Lower leg skin (tissue), 4 donors: ENCODE data around the gene KRTAP5-6. TPM values are rescaled to one million over a fixed set of nuclear protein-coding genes. Genes with fewer than 3 reads are reported as not detected.

ENCODE experiments used
- DNase-seq, 2 donors: peaks; one replicate each; pipeline ENCODE4 v3.0.0-alpha.2; 2019; ENCODE audit warnings: low spot score in 2 of 2
- H3K4me3 ChIP-seq: fragments of 200-600 bp; sonication (generic); 2 replicates; pipeline ENCODE4 v1.5.1; 2017; ENCODE audit warnings: mild to moderate bottlenecking, low read depth; ENCODE audit not compliant: poor library complexity, severe bottlenecking
- POLR2A ChIP-seq, 2 donors: fragments of 450-650 bp; IDR thresholded peaks; one replicate each; pipeline ENCODE4 v1.6.1; 2016 to 2017; ENCODE audit warnings: antibody characterized with exemption in 2 of 2, mild to moderate bottlenecking in 1 of 2, moderate library complexity in 1 of 2
- WGBS, 2 donors: methylation state at CpG; one replicate each; pipeline ENCODE4 v1.1.5; 2018; 5-methylcytosine and 5-hydroxymethylcytosine counted together
- intact Hi-C: fragments of 100-400 bp; cut with DNase I; formaldehyde crosslinking; loops from one replicate; pipeline ENCODE4 v1.15.0; 2023; ENCODE audit warnings: low total_unique reads
- total RNA-seq, 4 donors: library from RNA; depleted of rRNA; stranded (reverse); fragments of >200 nt; gene quantifications; one replicate each; pipeline ENCODE4 v1.1.0, GENCODE V29; 2016
- TF ChIP-seq, protein P1 (sequence below), 3 donors: fragments of 450-650 bp; IDR thresholded peaks; one replicate each; pipeline ENCODE4 v1.5.1; 2016; ENCODE audit warnings: antibody characterized with exemption in 3 of 3, mild to moderate bottlenecking in 3 of 3, moderate library complexity in 2 of 3

The KRTAP5-6 gene
- total RNA-seq, 4 donors from 2014 or later: 6.7 TPM; not detected in 3

DNA sequence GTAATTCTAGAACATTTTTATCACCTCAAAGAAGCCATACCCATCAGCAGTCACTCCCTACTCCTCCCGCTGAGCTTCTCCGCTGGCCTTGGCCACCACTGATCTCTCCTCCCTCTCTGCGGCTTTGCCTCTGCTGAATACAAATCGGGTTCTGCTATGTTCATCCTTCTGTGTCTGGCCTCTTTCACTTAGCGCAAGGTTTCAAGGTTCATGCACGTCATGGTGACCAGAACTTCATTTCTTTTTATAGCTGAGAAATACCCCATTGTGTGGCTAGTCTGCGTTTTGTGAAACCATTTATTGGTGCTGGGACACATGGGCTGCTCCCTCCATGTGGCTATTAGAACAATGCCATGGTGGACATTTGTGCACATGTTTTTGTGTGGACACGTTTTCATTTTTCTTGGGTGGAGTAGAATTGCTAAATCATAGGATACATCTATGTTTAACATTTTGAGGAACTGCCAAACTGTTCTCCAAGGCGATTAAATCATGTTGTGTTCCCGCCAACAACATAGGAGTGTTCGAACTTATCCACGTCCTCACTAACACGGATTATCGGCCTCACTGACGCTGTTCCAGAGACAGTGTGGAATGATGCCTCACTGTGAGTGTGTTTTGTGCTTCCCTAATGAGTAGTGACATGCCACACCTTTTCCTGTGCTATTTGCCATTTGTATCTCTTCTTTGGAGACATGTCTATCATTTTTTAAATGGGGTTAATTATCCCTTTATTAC is 24.2 kb upstream of the KRTAP5-6 start:
- H3K4me3 ChIP-seq: no peak overlapping the region
- intact Hi-C loops: no loop called here
- peak in 1 of 2 donors; percentile 45 for DNase-seq
- TF ChIP-seq, protein P1, sequence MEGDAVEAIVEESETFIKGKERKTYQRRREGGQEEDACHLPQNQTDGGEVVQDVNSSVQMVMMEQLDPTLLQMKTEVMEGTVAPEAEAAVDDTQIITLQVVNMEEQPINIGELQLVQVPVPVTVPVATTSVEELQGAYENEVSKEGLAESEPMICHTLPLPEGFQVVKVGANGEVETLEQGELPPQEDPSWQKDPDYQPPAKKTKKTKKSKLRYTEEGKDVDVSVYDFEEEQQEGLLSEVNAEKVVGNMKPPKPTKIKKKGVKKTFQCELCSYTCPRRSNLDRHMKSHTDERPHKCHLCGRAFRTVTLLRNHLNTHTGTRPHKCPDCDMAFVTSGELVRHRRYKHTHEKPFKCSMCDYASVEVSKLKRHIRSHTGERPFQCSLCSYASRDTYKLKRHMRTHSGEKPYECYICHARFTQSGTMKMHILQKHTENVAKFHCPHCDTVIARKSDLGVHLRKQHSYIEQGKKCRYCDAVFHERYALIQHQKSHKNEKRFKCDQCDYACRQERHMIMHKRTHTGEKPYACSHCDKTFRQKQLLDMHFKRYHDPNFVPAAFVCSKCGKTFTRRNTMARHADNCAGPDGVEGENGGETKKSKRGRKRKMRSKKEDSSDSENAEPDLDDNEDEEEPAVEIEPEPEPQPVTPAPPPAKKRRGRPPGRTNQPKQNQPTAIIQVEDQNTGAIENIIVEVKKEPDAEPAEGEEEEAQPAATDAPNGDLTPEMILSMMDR (IDR thresholded peaks at IDR 0.05): no peak
- no peak for TF ChIP-seq POLR2A (IDR thresholded peaks at IDR 0.05)
- 57 to 62% methylated on average over 15 of the region's 15 CpGs for WGBS, 2 donors

DNA sequence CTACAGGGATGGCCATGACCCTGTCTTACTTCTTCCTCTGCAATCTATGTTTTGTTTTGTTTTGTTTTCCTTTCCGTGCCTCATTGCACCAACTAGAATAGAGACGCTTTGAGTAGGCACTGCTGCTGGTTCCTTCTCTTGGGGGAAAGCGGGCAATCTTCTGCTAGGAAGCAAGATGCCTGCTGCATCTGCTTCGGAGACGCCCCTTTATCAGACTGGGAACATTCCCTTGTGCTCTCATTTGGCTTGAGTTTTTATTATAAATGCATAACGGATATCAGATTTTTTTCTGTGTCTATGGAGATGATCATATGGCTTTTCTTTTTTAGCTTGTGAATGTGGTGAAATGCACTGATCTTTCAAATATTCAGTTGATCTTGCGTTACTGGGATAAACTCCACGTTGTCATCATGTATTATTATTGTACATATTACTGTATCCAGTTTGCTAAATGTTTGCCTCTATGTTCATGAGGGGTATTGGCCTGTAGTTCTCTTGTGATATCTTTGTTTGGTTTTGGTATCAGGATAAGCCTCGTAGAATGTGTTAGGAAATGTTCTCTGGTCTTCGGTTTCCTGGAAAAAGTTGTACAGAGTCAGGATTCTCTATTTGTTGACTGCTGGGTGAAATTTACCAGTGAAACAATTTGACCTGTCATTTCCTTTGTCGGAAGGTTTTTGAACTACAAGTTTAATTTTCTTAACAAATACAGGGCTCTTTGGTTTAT is 23.4 kb upstream of the KRTAP5-6 start:
- peak in 1 of 2 donors; percentile 23 for DNase-seq
- intact Hi-C loops: no loop called here
- 67% methylated on average over 11 of the region's 11 CpGs for WGBS, 2 donors
- TF ChIP-seq POLR2A (IDR thresholded peaks at IDR 0.05): no peak
- TF ChIP-seq, protein P1 (IDR thresholded peaks at IDR 0.05): no peak
- H3K4me3 ChIP-seq: no peak overlapping the region

DNA sequence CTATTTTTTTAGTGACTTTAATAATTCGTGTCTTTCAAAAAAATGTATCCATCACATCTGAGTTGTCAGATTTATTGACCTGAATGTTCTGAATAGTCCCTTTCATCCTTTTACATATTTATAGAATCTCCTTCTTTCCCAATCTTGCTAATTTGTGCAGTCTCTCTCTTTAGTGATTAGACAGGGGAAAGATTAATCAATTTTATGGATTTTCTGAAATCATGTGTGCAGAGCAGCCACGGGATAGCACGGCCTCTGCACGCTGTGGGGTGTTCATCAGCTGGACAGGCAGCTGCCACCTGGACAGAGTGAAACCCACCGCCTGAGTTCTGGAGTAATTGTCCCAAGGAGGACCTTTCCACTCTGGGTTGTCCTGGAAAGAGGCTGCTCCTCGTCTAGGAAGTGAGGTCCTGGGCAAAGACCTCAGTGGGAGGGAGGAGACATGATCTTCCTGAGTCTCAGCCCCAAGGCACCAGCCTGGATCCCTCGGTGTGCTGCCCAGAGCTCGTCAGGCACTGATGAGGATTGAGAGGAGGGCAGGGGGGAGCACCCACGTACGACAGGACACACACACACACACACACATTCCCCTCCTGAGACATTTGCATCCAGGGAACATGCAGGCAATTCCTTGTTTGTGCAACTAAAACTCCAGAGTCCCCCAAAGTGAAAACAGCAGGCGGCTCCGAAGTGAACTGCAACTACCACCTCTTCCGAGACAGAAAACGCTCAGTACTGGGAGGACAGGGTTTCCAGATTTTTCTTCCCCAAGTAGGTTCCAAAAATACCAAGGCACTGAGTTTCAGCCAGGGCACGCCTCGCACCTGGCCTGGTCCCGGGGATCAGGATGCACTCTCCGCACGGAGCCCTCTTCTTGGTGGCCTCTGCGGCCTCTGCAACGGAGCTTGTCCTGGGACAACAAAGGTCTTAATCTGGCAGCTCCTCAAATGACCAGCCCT is 22.5 kb upstream of the KRTAP5-6 start:
- no peak overlapping the region for H3K4me3 ChIP-seq
- intact Hi-C loops: no loop called here
- peak in 1 of 2 donors; percentile 71 for DNase-seq
- WGBS, 2 donors: 50 to 59% methylated on average over 21 of the region's 21 CpGs
- TF ChIP-seq POLR2A (IDR thresholded peaks at IDR 0.05): no peak
- TF ChIP-seq, protein P1 (IDR thresholded peaks at IDR 0.05): no peak

GRCh38 chr11:1675536-1676228 is 21.3 kb upstream of the KRTAP5-6 start:
- intact Hi-C loops: no loop called here
- no peak for DNase-seq
- H3K4me3 ChIP-seq: no peak overlapping the region
- 70 to 74% methylated on average over 11 of the region's 11 CpGs for WGBS, 2 donors
- TF ChIP-seq, protein P1 (IDR thresholded peaks at IDR 0.05): no peak
- TF ChIP-seq POLR2A (IDR thresholded peaks at IDR 0.05): no peak

DNA sequence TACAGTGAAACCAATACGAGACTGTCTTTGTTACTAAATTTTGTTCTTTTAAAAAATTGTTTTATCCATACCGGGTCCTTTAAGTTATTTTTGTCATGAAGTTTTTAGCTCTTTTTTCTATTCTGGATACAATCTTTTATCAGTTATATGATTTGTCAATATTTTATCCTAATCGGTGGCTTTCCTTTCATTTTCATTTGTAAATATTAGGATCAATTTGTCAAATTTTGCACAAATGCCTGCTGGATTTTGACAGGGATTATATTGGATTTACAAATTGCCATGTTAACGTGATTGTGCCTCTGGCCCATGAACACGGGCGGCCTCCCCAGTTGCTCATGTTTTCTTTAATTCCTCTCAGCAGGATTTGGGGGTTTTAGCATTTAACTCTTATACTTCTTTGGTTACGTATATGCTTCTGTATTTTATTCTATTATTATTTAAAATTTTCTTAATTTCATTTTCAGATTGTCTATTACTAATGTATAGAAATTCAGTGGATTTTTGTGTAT is 20.7 kb upstream of the KRTAP5-6 start:
- intact Hi-C loops: no loop called here
- 88 to 90% methylated on average over 7 of the region's 7 CpGs for WGBS, 2 donors
- DNase-seq: no peak
- TF ChIP-seq, protein P1 (IDR thresholded peaks at IDR 0.05): no peak
- no peak for TF ChIP-seq POLR2A (IDR thresholded peaks at IDR 0.05)
- no peak overlapping the region for H3K4me3 ChIP-seq
